Central memory CD4-positive, alpha-beta T cell (primary cell): ENCODE results near the gene CS.
A peak's percentile ranks its signal among the peaks of the same experiment; 100 is the strongest.

Source experiments
- DNase-seq: peaks from one replicate; pipeline ENCODE4 v3.0.0; 2022

CS gene

GRCh38 chr12:56242986-56243385, 57.1 kb downstream of the CS start:
- no peak for DNase-seq

- no peak for DNase-seq
Measured at GRCh38 chr12:56241424-56242303, 58.5 kb downstream of the CS start.

- DNase-seq = no peak
Measured at GRCh38 chr12:56237552-56237951, 62.6 kb downstream of the CS start.

- no peak for DNase-seq
Measured at GRCh38 chr12:56236985-56237384, 63.1 kb downstream of the CS start.

GRCh38 chr12:56236091-56236490, 64.0 kb downstream of the CS start:
- DNase-seq = no peak

GRCh38 chr12:56234746-56235436, 65.2 kb downstream of the CS start:
- no peak for DNase-seq

GRCh38 chr12:56231184-56231582, 68.9 kb downstream of the CS start:
- DNase-seq = no peak

GRCh38 chr12:56230432-56231183, 69.5 kb downstream of the CS start:
- no peak for DNase-seq

GRCh38 chr12:56229916-56230431, 70.2 kb downstream of the CS start, which contains the start of gene SLC39A5:
SLC39A5 (plus strand) TSS chr12:56230051; CDS start chr12:56231275, 1,224 bp downstream.
- no peak for DNase-seq

GRCh38 chr12:56229082-56229481, 71.0 kb downstream of the CS start:
- DNase-seq = no peak

GRCh38 chr12:56224954-56225353, 75.2 kb downstream of the CS start:
- no peak for DNase-seq

- peak; percentile 89 for DNase-seq
Measured at GRCh38 chr12:56224102-56224701, 75.9 kb downstream of the CS start, which contains the start of gene NABP2. NABP2 (plus strand) TSS chr12:56224342; CDS start chr12:56224857, 515 bp downstream.

- peak; percentile 6 for DNase-seq
Measured at GRCh38 chr12:56223571-56224101, 76.5 kb downstream of the CS start.

- DNase-seq = no peak
Measured at GRCh38 chr12:56222531-56222895, 77.6 kb downstream of the CS start.

GRCh38 chr12:56221757-56222530, 78.2 kb downstream of the CS start, which contains the start of gene RNF41:
RNF41 (minus strand) TSS chr12:56221922; CDS start chr12:56214047, 7,875 bp downstream.
- DNase-seq = peak; percentile 92
